HG03196 (cell line): Measurements from ENCODE around the gene TMEM82.

Experiments
- ATAC-seq: cut with Tn5 transposase; IDR thresholded peaks from one replicate; pipeline ENCODE4 v1.9.1; 2021; ENCODE audit not compliant: unreplicated experiment

Gene TMEM82

DNA sequence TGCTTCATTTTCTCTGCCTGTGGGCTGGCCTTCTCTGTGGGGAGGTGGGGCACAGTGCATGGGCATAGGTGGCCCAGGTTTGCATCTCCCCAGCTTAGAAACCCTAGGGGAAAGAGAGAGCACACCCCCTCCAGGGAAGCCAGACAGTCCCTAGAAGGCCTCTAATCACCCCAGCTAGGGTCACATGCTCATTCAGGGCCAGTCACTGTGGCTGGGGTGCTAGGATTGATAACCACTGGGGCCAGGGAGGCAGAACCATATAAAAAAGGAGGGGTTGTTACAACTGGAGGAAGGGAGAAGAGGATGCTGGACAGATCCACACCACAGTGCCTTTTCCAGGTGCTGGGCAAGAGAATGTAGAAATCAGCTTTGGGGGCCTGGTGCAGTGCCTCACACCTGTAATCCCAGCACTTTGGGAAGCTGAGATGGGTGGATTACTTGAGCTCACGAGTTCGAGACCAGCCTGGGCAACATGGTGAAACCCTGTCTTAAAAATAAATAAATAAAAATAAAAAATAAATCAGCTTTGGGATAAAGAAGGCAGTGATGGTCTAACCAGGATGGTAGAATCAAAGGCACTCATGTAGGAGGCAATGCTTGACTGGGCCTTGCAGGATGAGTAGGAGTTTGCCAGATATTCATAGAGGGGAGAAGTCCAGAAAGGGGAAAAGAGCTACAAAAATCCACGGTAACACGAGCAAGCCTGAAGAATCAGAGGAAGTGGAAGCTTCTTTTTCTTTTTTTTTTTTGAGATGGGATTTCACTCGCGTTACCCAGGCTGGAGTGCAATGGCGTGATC, 35.8 kb downstream of the TMEM82 start:
- ATAC-seq: no peak

DNA sequence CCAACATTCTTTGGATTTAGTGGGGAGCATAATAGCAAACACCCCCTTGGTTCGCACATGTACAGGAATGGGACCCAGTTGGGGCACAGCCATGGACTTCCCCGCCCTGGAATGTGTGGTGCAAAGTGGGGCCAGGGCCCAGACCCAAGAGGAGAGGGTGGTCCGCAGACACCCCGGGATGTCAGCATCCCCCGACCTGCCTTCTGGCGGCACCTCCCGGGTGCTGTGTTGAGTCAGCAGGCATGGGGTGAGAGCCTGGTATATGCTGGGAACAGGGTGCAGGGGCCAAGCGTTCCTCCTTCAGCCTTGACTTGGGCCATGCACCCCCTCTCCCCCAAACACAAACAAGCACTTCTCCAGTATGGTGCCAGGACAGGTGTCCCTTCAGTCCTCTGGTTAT, 43.4 kb downstream of the TMEM82 start:
- no peak for ATAC-seq

DNA sequence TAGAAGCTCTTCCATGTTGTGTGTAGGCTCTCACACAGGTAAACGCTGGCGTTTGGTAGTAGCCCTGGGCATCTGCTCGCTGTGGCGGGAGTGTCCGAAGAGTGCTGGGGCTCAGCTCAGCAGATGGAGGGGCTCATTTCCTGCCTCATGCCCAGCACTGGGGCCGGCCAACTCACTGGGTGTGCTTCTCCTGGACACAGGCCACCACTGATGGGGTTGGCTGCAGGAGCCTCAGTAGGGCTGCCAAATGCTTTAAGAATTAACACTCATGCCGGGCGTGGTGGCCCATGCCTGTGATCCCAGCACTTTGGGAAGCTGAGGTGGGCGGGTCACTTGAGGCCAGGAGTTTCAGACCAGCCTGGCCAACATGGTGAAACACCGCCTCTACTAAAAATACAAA, 44.3 kb downstream of the TMEM82 start:
- ATAC-seq: no peak

DNA sequence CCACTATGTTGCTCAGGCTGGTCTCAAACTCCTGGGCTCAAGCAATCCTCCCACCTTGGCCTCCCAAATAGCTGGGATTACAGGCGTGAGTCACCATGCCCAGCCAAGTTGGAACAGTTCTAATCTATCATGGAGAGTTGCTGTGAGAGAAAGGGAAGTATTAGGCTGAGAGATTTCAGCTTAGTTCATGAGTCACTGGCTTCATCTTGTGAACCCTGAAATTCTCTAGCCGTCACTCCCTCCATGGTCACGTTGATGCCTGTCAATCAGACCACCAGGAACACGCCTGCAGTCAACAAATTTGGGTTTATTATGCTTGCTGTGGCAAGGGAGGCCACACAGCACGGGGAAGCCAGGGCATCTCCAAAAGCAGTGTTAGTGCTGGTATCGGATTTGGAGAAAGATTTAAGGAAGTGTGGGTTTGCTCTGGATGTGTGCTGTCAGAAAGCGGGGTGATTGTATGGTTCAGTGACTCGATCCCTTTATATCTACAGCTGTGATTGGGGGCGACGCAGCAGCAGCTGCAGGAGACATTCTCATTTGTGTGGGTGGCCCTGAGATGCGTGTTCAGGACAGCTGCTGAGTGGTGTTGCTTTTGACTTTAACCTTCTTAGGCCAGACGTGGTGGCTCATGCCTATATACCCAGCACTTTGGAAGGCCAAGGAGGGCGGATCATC, 46.5 kb downstream of the TMEM82 start:
- no peak for ATAC-seq

DNA sequence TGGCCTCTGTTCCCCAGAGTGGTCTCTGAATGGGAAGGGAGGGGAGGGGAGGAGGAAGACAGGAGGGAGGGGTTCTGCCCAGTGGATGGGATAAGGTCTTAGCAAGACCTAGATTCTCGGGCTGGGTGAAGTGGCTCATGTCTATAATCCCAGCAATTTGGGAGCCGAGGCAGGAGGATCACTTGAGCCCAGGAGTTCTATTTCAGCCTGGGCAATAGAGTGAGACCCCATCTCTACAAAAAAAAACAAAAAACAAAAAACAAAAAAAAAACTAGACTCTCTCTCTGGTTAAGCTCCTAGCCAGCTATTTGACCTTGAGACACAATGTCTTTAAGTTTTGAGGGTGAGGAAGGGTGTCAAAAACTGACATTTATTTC, 53.8 kb downstream of the TMEM82 start:
- no peak for ATAC-seq
